H1 (cell line): Measurements from ENCODE around the gene ACAP1. TPM values are rescaled to one million over a fixed set of nuclear protein-coding genes. Genes with fewer than 3 reads are reported as not detected.

Experiments used
- CHD1 ChIP-seq: IDR thresholded peaks from 2 replicates; pipeline ENCODE4 v1.6.1; 2012; ENCODE audit warnings: low read depth, low read length, improper control_type of control experiment
- KDM5A ChIP-seq: fragments of 200-600 bp; IDR thresholded peaks from 2 replicates; pipeline ENCODE4 v1.7.1; 2012; ENCODE audit warnings: mild to moderate bottlenecking, low read length, inconsistent platforms, mixed read lengths
- polyA plus RNA-seq, 7 experiments: library from polyadenylated mRNA; depleted of rRNA in 3 of 7; stranded (reverse) in 5 of 7; unstranded in 2 of 7; fragments of >200 nt in 5 of 7; fragments of 200-250 nt in 2 of 7; gene quantifications; 1 replicate in 5 of 7; 2 replicates in 1 of 7; 4 replicates in 1 of 7; pipeline versions ENCODE4 v1.2.1 to v1.2.3, GENCODE V29; 2011 to 2013; ENCODE audit warnings: missing spikeins in 2 of 7, mixed read lengths in 2 of 7
- total RNA-seq: library from RNA; stranded (reverse); fragmentation: NEBNext Ultra II Directional; extraction: Animal tissue kit (Norgen Biotek cat#: 25700); gene quantifications from 2 replicates; pipeline ENCODE4 v1.2.1, GENCODE V29; 2021

ACAP1 gene
- total and polyA plus RNA-seq, 2 of the 8 experiments (the other 6 are each of a cell fraction or from before 2014, with no cell fraction given): 11.9 to 45.1 TPM

- TF ChIP-seq KDM5A: no peak
- no peak for TF ChIP-seq CHD1
Observed at GRCh38 chr17:7306911-7307685, 29.2 kb upstream of the ACAP1 start, which contains the start of gene EIF5A (continued).
